A673 (cell line): ENCODE data around the gene SPSB4. TPM values are rescaled to one million over a fixed set of nuclear protein-coding genes. Genes with fewer than 3 reads are reported as not detected.

ENCODE experiments used
- BruUV-seq: library from RNA; stranded (reverse); fragments of 400-500 nt; replicated peaks from 2 replicates; lab custom pipeline; 2021; lab: Mats Ljungman, UMichigan
- CTCF ChIA-PET: fragments of 300-600 bp; sonication (Branson Sonifier 250); formaldehyde crosslinking; loops from one replicate; lab custom pipeline; 2022; ENCODE audit warnings: antibody characterized with exemption; lab: Charles Lee
- POLR2A ChIA-PET: fragments of 300-600 bp; sonication (Branson Sonifier 250); formaldehyde crosslinking; loops from one replicate; lab custom pipeline; 2022; ENCODE audit warnings: antibody characterized with exemption; ENCODE audit not compliant: low non-redundant PET; lab: Charles Lee
- DNase-seq: peaks from one replicate; pipeline ENCODE4 v3.0.0-alpha.2; 2015; ENCODE audit warnings: low spot score
- H3K27ac ChIP-seq: fragments of 200-600 bp; sonication (generic); 2 replicates; pipeline ENCODE4 v1.5.1; 2016; ENCODE audit warnings: mixed run types, low read depth, mild to moderate bottlenecking, mixed read lengths, antibody characterized with exemption, low read length; ENCODE audit not compliant: poor library complexity, severe bottlenecking
- H3K27me3 ChIP-seq: fragments of 200-600 bp; sonication (generic); replicated peaks from 2 replicates; pipeline ENCODE4 v1.6.1; 2017; ENCODE audit warnings: mixed run types, low read depth, mild to moderate bottlenecking, mixed read lengths, antibody characterized with exemption, low read length; ENCODE audit not compliant: insufficient read depth, poor library complexity
- H3K36me3 ChIP-seq: fragments of 200-600 bp; sonication (generic); 2 replicates; pipeline ENCODE4 v1.6.1; 2016; ENCODE audit warnings: mixed run types, mild to moderate bottlenecking, mixed read lengths, antibody characterized with exemption, low read length; ENCODE audit not compliant: insufficient read depth, poor library complexity, severe bottlenecking
- H3K4me1 ChIP-seq: fragments of 200-600 bp; sonication (generic); 2 replicates; pipeline ENCODE4 v1.6.1; 2017; ENCODE audit warnings: mixed run types, mild to moderate bottlenecking, mixed read lengths, antibody characterized with exemption, low read length; ENCODE audit not compliant: insufficient read depth, poor library complexity, severe bottlenecking
- H3K4me3 ChIP-seq: fragments of 200-600 bp; sonication (generic); 2 replicates; pipeline ENCODE4 v1.5.1; 2016; ENCODE audit warnings: low read depth, mixed run types, mild to moderate bottlenecking, mixed read lengths, low read length; ENCODE audit not compliant: poor library complexity, severe bottlenecking
- H3K9me3 ChIP-seq: fragments of 200-600 bp; sonication (generic); 2 replicates; pipeline ENCODE4 v1.6.1; 2016; ENCODE audit warnings: mixed run types, low read depth, mild to moderate bottlenecking, mixed read lengths, antibody characterized with exemption, low read length; ENCODE audit not compliant: poor library complexity, severe bottlenecking
- EZH2 ChIP-seq: fragments of 200-600 bp; sonication (generic); IDR thresholded peaks from 2 replicates; pipeline ENCODE4 v1.6.1; 2017; ENCODE audit warnings: borderline replicate concordance, low read depth, mild to moderate bottlenecking, mixed read lengths, antibody characterized with exemption, low read length; ENCODE audit not compliant: poor library complexity, severe bottlenecking
- intact Hi-C: fragments of 100-400 bp; cut with micrococcal nuclease; formaldehyde crosslinking; loops from one replicate; pipeline ENCODE4 v1.10.0; 2022; ENCODE audit not compliant: unreplicated experiment
- total RNA-seq: library from RNA; stranded (reverse); gene quantifications from 2 replicates; pipeline ENCODE4 v1.2.3, GENCODE V29; 2021
- TF ChIP-seq, protein P1 (sequence below): fragments of 300-800, 200-600 bp; sonication (generic); conservative IDR thresholded peaks from 2 replicates; pipeline ENCODE4 v1.5.1; 2017; ENCODE audit warnings: low read depth, mild to moderate bottlenecking, antibody characterized with exemption, low read length, moderate library complexity, mixed read lengths

Gene SPSB4
- total RNA-seq, 1 experiment from 2014 or later, result 0.39 TPM

DNA sequence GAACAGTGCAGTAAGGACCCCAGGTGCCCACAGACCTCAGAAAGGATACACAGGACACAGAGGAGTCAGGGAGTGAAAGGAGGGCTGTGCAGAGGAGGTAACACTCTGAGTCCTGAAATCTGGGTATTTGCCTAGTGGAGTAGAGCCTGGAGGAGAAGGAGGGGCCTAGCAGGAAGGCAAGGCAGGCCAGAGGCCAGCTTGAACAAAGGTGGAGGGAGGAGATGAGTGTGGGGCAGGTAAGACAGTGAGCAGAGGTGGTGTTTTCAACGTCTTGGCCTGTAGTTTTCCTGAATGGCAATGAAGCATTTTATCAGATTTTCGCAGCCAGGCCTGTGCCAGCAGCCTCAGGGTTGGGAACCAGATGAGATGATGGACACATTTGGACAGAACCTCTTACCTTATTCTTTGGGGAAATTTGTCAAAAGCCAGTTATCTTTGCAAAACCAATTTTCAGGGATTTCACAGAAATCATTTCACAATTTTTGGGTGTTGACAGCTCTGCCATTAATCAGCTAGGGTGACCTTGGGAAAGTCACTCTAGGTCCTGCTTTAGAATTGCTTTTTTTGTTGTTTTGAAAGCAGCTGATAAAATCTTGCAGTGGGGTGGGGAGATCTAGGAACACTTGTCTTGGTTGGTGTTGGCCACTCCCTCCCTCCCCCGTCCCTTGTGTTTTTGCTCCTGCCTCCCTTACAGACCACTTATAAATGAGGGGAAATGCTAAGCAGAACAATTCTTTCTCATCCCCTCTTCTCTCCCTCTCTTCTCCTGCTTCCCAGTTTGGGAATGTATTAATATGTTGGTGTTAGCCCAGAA lies 38.4 kb downstream of the SPSB4 start:
- Histone ChIP-seq H3K4me3 (no peak overlapping the region), H3K27me3 (no peaks in the 10 kb centered on the region), H3K9me3 (no peaks in the 10 kb centered on the region), H3K4me1 (peaks cover 24% of the 10 kb centered on the region), H3K36me3 (no peaks in the 10 kb centered on the region), H3K27ac (no peak overlapping the region)
- no peak for DNase-seq
- ChIA-PET CTCF (no interaction called here), POLR2A (no interaction called here)
- intact Hi-C loops, result no loop called here
- BruUV-seq, result no TSS peak
- no peak for TF ChIP-seq EZH2
- TF ChIP-seq, protein P1, sequence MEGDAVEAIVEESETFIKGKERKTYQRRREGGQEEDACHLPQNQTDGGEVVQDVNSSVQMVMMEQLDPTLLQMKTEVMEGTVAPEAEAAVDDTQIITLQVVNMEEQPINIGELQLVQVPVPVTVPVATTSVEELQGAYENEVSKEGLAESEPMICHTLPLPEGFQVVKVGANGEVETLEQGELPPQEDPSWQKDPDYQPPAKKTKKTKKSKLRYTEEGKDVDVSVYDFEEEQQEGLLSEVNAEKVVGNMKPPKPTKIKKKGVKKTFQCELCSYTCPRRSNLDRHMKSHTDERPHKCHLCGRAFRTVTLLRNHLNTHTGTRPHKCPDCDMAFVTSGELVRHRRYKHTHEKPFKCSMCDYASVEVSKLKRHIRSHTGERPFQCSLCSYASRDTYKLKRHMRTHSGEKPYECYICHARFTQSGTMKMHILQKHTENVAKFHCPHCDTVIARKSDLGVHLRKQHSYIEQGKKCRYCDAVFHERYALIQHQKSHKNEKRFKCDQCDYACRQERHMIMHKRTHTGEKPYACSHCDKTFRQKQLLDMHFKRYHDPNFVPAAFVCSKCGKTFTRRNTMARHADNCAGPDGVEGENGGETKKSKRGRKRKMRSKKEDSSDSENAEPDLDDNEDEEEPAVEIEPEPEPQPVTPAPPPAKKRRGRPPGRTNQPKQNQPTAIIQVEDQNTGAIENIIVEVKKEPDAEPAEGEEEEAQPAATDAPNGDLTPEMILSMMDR, result no peak

- BruUV-seq, result no TSS peak
- no peaks in the 10 kb centered on the region for H3K27me3 ChIP-seq
- no peak overlapping the region for H3K27ac ChIP-seq
- no peaks in the 10 kb centered on the region for H3K9me3 ChIP-seq
- TF ChIP-seq, protein P1, result no peak
- intact Hi-C loops, result no loop called here
- POLR2A ChIA-PET, result no interaction called here
- peaks cover 39% of the 10 kb centered on the region for H3K4me1 ChIP-seq
- no peak for DNase-seq
- no peaks in the 10 kb centered on the region for H3K36me3 ChIP-seq
- H3K4me3 ChIP-seq, result no peak overlapping the region
- CTCF ChIA-PET, result no interaction called here
Measured at GRCh38 chr3:141091426-141091825, 40.3 kb downstream of the SPSB4 start.

- intact Hi-C loops, result no loop called here
- ChIA-PET CTCF (interaction anchor here (1.0 kb wide), 1 partner anchor 97 kb away, joined by 3 read pairs; no protein-coding TSS in a partner anchor), POLR2A (no interaction called here)
- BruUV-seq, result no TSS peak
- no peaks in the 10 kb centered on the region for H3K36me3 ChIP-seq
- TF ChIP-seq, protein P1, result no peak
- no peak for TF ChIP-seq EZH2
- H3K4me1 ChIP-seq, result peaks cover 39% of the 10 kb centered on the region
- H3K27me3 ChIP-seq, result no peaks in the 10 kb centered on the region
- no peak overlapping the region for H3K4me3 ChIP-seq
- no peaks in the 10 kb centered on the region for H3K9me3 ChIP-seq
- no peak for DNase-seq
- H3K27ac ChIP-seq, result no peak overlapping the region
Measured at GRCh38 chr3:141092663-141093062, 41.5 kb downstream of the SPSB4 start.
